Natural killer cell (primary cell): ENCODE results near the gene DUSP15. TPM values are rescaled to one million over a fixed set of nuclear protein-coding genes. Genes with fewer than 3 reads are reported as not detected.
"Not testable (repeated sequence)": the region's sequence is repeated elsewhere in the genome, so short reads cannot be mapped to it uniquely, and the experiment has no call there.

Source experiments
- ATAC-seq, 3 donors: fragments of 150-1000 bp in 2 of 3; fragments of 200-7000 bp in 1 of 3; cut with Tn5 transposase; 1 replicate in 1 of 3; 2 replicates in 2 of 3; pipeline ENCODE4 v1.10.0; 2021; ENCODE audit warnings: mild to moderate bottlenecking in 2 of 3, moderate library complexity in 2 of 3
- DNase-seq, 2 donors: peaks; one replicate each; pipeline versions ENCODE4 v3.0.0 to v3.0.0-alpha.2; 2013 to 2021; ENCODE audit warnings: mixed read lengths in 1 of 2
- H3K27ac ChIP-seq: one replicate; pipeline ENCODE4 v1.5.1; 2013; ENCODE audit warnings: mild to moderate bottlenecking, low read length
- H3K27me3 ChIP-seq: one replicate; pipeline ENCODE4 v1.6.1; 2013; ENCODE audit warnings: low read length; ENCODE audit not compliant: control insufficient read depth, insufficient read depth
- H3K36me3 ChIP-seq: one replicate; pipeline ENCODE4 v1.6.1; 2013; ENCODE audit warnings: low read length; ENCODE audit not compliant: control insufficient read depth, insufficient read depth
- H3K4me1 ChIP-seq: one replicate; pipeline ENCODE4 v1.6.1; 2013; ENCODE audit warnings: low read length; ENCODE audit not compliant: control insufficient read depth, insufficient read depth
- H3K4me3 ChIP-seq: one replicate; pipeline ENCODE4 v1.5.1; 2013; ENCODE audit warnings: low read length
- H3K9me3 ChIP-seq: one replicate; pipeline ENCODE4 v1.6.1; 2013; ENCODE audit warnings: low read length; ENCODE audit not compliant: control insufficient read depth, insufficient read depth
- H3K27ac Mint-ChIP-seq, 2 donors: one replicate each; pipeline ENCODE4 v1.8.0; 2022; ENCODE audit warnings: mild to moderate bottlenecking in 2 of 2, mixed read lengths in 2 of 2, moderate library complexity in 1 of 2
- H3K27me3 Mint-ChIP-seq, 2 donors: one replicate each; pipeline ENCODE4 v1.8.0; 2022; ENCODE audit warnings: low read depth in 2 of 2, mixed read lengths in 2 of 2
- H3K36me3 Mint-ChIP-seq: one replicate; pipeline ENCODE4 v1.8.0; 2022; ENCODE audit warnings: mixed read lengths
- H3K4me1 Mint-ChIP-seq, 2 donors: one replicate each; pipeline ENCODE4 v1.8.0; 2022; ENCODE audit warnings: mixed read lengths in 2 of 2
- H3K4me3 Mint-ChIP-seq: one replicate; pipeline ENCODE4 v1.8.0; 2022; ENCODE audit warnings: mild to moderate bottlenecking, moderate library complexity, mixed read lengths
- H3K9me3 Mint-ChIP-seq, 2 donors: one replicate each; pipeline ENCODE4 v1.8.0; 2022; ENCODE audit warnings: mixed read lengths in 2 of 2
- WGBS: methylation state at CpG from one replicate; pipeline ENCODE4 v1.1.7; 2013; ENCODE audit warnings: missing lambda C conversion rate; ENCODE audit not compliant: insufficient coverage; 5-methylcytosine and 5-hydroxymethylcytosine counted together
- intact Hi-C: fragments of 100-400 bp; cut with micrococcal nuclease; formaldehyde crosslinking; loops from one replicate; pipeline ENCODE4 v1.14.2; 2022
- total RNA-seq, 4 donors: library from RNA; stranded (reverse); fragments of 120-200 nt in 1 of 4; gene quantifications; one replicate each; pipeline versions ENCODE4 v1.2.3 to v1.2.4, GENCODE V29; 2013 to 2022
- TF ChIP-seq, protein P1 (sequence below): fragments of 200-600 bp; IDR thresholded peaks from one replicate; pipeline ENCODE4 v1.8.0; 2022; ENCODE audit warnings: antibody characterized with exemption

Gene DUSP15
- total RNA-seq, 3 donors from 2014 or later (not counting 1 experiment from before 2014, with no cell fraction given), result not detected

GRCh38 chr20:31831771-31832306 lies 38.5 kb downstream of the DUSP15 start:
- Mint-ChIP-seq H3K4me1 (peaks cover 23 to 28% of the 10 kb centered on the region in 2 donors), H3K36me3 (no peaks in the 10 kb centered on the region), H3K9me3 (no peaks in the 10 kb centered on the region), H3K27me3 (peaks cover 0 to 5% of the 10 kb centered on the region in 2 donors), H3K4me3 (no peak overlapping the region), H3K27ac (no peak overlapping the region)
- Histone ChIP-seq H3K27ac (no peak overlapping the region), H3K9me3 (no peaks in the 10 kb centered on the region), H3K4me1 (peaks cover 34% of the 10 kb centered on the region), H3K36me3 (no peaks in the 10 kb centered on the region), H3K4me3 (no peak overlapping the region), H3K27me3 (peaks cover 2% of the 10 kb centered on the region)
- no peak for ATAC-seq
- intact Hi-C loops, result no loop called here
- DNase-seq, result no peak
- WGBS, result 91% methylated on average over 17 of the region's 17 CpGs
- TF ChIP-seq, protein P1, sequence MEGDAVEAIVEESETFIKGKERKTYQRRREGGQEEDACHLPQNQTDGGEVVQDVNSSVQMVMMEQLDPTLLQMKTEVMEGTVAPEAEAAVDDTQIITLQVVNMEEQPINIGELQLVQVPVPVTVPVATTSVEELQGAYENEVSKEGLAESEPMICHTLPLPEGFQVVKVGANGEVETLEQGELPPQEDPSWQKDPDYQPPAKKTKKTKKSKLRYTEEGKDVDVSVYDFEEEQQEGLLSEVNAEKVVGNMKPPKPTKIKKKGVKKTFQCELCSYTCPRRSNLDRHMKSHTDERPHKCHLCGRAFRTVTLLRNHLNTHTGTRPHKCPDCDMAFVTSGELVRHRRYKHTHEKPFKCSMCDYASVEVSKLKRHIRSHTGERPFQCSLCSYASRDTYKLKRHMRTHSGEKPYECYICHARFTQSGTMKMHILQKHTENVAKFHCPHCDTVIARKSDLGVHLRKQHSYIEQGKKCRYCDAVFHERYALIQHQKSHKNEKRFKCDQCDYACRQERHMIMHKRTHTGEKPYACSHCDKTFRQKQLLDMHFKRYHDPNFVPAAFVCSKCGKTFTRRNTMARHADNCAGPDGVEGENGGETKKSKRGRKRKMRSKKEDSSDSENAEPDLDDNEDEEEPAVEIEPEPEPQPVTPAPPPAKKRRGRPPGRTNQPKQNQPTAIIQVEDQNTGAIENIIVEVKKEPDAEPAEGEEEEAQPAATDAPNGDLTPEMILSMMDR, result no peak

- 89% methylated on average over 5 of the region's 6 CpGs for WGBS
- H3K27ac Mint-ChIP-seq, result no peak overlapping the region
- ATAC-seq (no peak), DNase-seq (no peak)
- TF ChIP-seq, protein P1, result no peak
- intact Hi-C loops, result no loop called here
- peaks cover 28% of the 10 kb centered on the region for H3K4me1 ChIP-seq
- H3K4me3 Mint-ChIP-seq, result no peak overlapping the region
- H3K36me3 Mint-ChIP-seq, result no peaks in the 10 kb centered on the region
- H3K9me3 ChIP-seq, result no peaks in the 10 kb centered on the region
- H3K4me1 Mint-ChIP-seq, result peaks cover 18 to 23% of the 10 kb centered on the region in 2 donors
- no peak overlapping the region for H3K4me3 ChIP-seq
- no peaks in the 10 kb centered on the region for H3K9me3 Mint-ChIP-seq
- H3K27me3 Mint-ChIP-seq, result peaks cover 0 to 5% of the 10 kb centered on the region in 2 donors
- H3K27ac ChIP-seq, result no peak overlapping the region
- H3K36me3 ChIP-seq, result no peaks in the 10 kb centered on the region
- peaks cover 2% of the 10 kb centered on the region for H3K27me3 ChIP-seq
Measured at GRCh38 chr20:31831211-31831610, 39.1 kb downstream of the DUSP15 start.

DNA sequence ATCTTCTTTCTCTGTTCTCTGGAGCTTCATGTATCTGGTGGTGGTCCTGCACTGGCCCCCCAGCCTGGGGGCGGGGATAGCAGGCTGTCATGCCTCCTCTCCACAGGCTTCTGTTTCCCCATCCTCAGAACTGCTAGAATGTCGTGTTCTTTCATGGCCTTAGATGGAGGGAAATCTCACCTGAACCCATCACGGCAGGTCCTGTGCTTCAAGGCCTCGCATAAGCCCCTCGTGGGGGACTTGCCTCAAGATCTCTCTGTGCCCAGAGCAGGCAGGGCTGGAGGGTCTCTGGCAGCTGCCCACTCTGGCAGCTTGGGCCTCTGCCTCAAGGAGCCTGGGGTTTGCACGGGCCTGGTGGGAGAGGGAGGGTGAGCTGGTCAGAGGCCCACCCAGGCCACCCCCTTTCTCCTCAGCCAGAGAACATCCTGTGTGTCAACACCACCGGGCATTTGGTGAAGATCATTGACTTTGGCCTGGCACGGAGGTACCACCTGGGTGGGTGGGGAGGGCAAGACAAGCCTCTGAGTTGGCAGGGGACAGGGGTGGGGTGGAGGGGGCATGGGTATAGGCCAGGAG lies 39.8 kb downstream of the DUSP15 start:
- peaks cover 10 to 16% of the 10 kb centered on the region in 2 donors for H3K4me1 Mint-ChIP-seq
- H3K27me3 ChIP-seq, result peaks cover 2% of the 10 kb centered on the region
- no peaks in the 10 kb centered on the region for H3K36me3 ChIP-seq
- H3K4me3 Mint-ChIP-seq, result no peak overlapping the region
- H3K4me3 ChIP-seq, result no peak overlapping the region
- no peaks in the 10 kb centered on the region for H3K9me3 ChIP-seq
- H3K27me3 Mint-ChIP-seq, result peaks cover 0 to 5% of the 10 kb centered on the region in 2 donors
- ATAC-seq (no peak), DNase-seq (no peak)
- 83% methylated on average over 7 of the region's 8 CpGs for WGBS
- no peak overlapping the region for H3K27ac Mint-ChIP-seq
- intact Hi-C loops, result no loop called here
- TF ChIP-seq, protein P1, result no peak
- H3K36me3 Mint-ChIP-seq, result no peaks in the 10 kb centered on the region
- peaks cover 21% of the 10 kb centered on the region for H3K4me1 ChIP-seq
- H3K27ac ChIP-seq, result no peak overlapping the region
- no peaks in the 10 kb centered on the region for H3K9me3 Mint-ChIP-seq

DNA sequence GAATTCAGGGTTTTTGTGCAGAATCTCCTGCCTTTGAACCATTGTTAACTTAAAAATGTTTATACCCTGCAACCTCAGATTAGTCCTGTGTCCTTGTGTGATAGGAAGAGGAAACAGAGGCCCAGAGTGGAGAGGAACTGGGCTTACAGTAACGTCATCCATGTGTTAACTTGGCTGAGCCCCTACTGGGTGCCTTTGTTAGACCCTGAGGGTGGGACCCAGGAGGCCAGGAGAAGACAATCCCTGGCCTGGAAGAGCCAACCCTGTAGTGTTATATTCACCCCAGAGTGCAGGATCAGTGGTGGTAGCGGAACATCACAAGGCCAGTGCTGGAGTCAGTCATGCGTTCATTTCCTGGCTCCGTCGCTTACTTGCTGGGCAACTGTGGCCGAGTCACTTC lies 40.6 kb downstream of the DUSP15 start:
- ATAC-seq (no peak), DNase-seq (no peak)
- Mint-ChIP-seq H3K36me3 (no peaks in the 10 kb centered on the region), H3K4me1 (peaks cover 3 to 8% of the 10 kb centered on the region in 2 donors), H3K9me3 (no peaks in the 10 kb centered on the region), H3K4me3 (no peak overlapping the region), H3K27ac (no peak overlapping the region), H3K27me3 (peaks cover 0 to 5% of the 10 kb centered on the region in 2 donors)
- intact Hi-C loops, result no loop called here
- WGBS, result 87% methylated on average over 6 of the region's 6 CpGs
- Histone ChIP-seq H3K27ac (no peak overlapping the region), H3K4me3 (no peak overlapping the region), H3K36me3 (no peaks in the 10 kb centered on the region), H3K27me3 (peaks cover 2% of the 10 kb centered on the region), H3K9me3 (no peaks in the 10 kb centered on the region), H3K4me1 (peaks cover 14% of the 10 kb centered on the region)
- TF ChIP-seq, protein P1, result no peak

DNA sequence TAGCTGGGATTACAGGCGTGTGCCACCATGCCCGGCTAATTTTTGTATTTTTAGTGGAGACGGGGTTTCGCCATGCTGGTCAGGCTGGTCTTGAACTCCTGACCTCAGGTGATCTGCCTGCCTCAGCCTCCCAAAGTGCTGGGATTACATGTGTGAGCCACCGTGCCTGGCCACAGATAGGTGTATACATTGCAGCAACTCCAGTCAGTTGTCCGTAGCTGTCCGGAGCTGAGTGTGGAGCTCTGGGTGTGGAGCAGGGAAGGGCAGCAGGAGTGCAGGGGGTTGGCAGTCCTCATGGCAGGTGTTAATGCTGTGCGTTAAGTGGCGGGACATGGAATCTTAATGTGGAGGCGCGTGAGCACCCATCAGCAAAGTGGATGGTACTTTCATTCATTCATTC lies 42.3 kb downstream of the DUSP15 start:
- H3K4me3 ChIP-seq, H3K4me1 ChIP-seq, H3K9me3 ChIP-seq, ATAC-seq, H3K27ac Mint-ChIP-seq, H3K4me1 Mint-ChIP-seq, H3K27me3 ChIP-seq, H3K27me3 Mint-ChIP-seq, H3K4me3 Mint-ChIP-seq, H3K36me3 Mint-ChIP-seq, H3K36me3 ChIP-seq, H3K27ac ChIP-seq, intact Hi-C loops, DNase-seq, H3K9me3 Mint-ChIP-seq: not testable (repeated sequence)
- WGBS, result 95% methylated on average over 11 of the region's 11 CpGs
